Panc1 (cell line): ENCODE data around the gene CARHSP1. TPM values are rescaled to one million over a fixed set of nuclear protein-coding genes. Genes with fewer than 3 reads are reported as not detected.

Experiments used
- ATAC-seq: fragments of 200-7000 bp; cut with Tn5 transposase; 2 replicates; pipeline ENCODE4 v1.9.1; 2020; ENCODE audit warnings: mild to moderate bottlenecking, moderate library complexity
- BruUV-seq: library from RNA; stranded (reverse); fragments of 400-500 nt; replicated peaks from 2 replicates; lab custom pipeline; 2021; lab: Mats Ljungman, UMichigan
- CTCF ChIA-PET: fragments of 300-600 bp; sonication (Branson Sonifier 250); formaldehyde crosslinking; loops from one replicate; lab custom pipeline; 2022; ENCODE audit warnings: antibody characterized with exemption; lab: Charles Lee
- POLR2A ChIA-PET: fragments of 300-600 bp; sonication (Branson Sonifier 250); formaldehyde crosslinking; loops from one replicate; lab custom pipeline; 2022; ENCODE audit warnings: antibody characterized with exemption; lab: Charles Lee
- DNase-seq: peaks from one replicate; pipeline ENCODE4 v3.0.0-alpha.2; 2010; ENCODE audit warnings: low read depth, low spot score
- H3K27ac ChIP-seq: 2 replicates; pipeline ENCODE4 v1.5.1; 2011; ENCODE audit warnings: mild to moderate bottlenecking, low read length, inconsistent platforms
- H3K27me3 ChIP-seq: fragments of 200-500 bp; sonication (Bioruptor generic); 2 replicates; pipeline ENCODE4 v1.6.0; 2014; ENCODE audit warnings: low read length, inconsistent platforms; ENCODE audit not compliant: control insufficient read depth, insufficient read depth
- H3K36me3 ChIP-seq: fragments of 200-500 bp; sonication (Bioruptor generic); 2 replicates; pipeline ENCODE4 v1.5.1; 2014; ENCODE audit warnings: inconsistent platforms, mild to moderate bottlenecking, low read length, moderate library complexity; ENCODE audit not compliant: control insufficient read depth, insufficient read depth
- H3K4me1 ChIP-seq: 2 replicates; pipeline ENCODE4 v1.5.1; 2011; ENCODE audit warnings: inconsistent platforms, mild to moderate bottlenecking, low read length, moderate library complexity; ENCODE audit not compliant: control insufficient read depth, insufficient read depth
- H3K4me3 ChIP-seq, 2 experiments: 2 replicates each; pipeline ENCODE4 v1.5.1; 2011 to 2012; ENCODE audit warnings: low read depth in 2 of 2, low read length in 2 of 2, mild to moderate bottlenecking in 2 of 2, inconsistent platforms in 1 of 2, moderate library complexity in 1 of 2
- H3K9me3 ChIP-seq: fragments of 200-500 bp; sonication (Bioruptor generic); 2 replicates; pipeline ENCODE4 v1.5.1; 2014; ENCODE audit warnings: low read depth, mild to moderate bottlenecking, inconsistent platforms, low read length, moderate library complexity; ENCODE audit not compliant: control insufficient read depth, insufficient read depth
- POLR2AphosphoS5 ChIP-seq: IDR thresholded peaks from 2 replicates; pipeline ENCODE4 v1.6.1; 2012; ENCODE audit warnings: mild to moderate bottlenecking, low read depth, low read length, moderate library complexity
- SIN3A ChIP-seq: IDR thresholded peaks from 2 replicates; pipeline ENCODE4 v1.6.1; 2012; ENCODE audit warnings: low read depth, mild to moderate bottlenecking, low read length, moderate library complexity, borderline replicate concordance; ENCODE audit not compliant: insufficient read depth
- TCF7L2 ChIP-seq: IDR thresholded peaks from 2 replicates; pipeline ENCODE4 v1.6.1; 2011; ENCODE audit warnings: mild to moderate bottlenecking, low read depth, low read length, inconsistent platforms
- in situ Hi-C: cut with HindIII; loops from 2 replicates; pipeline ENCODE4 v1.10.0; 2016; ENCODE audit warnings: low sequenced_read_pairs, low pct_unique_long_range_greater_than_20kb
- intact Hi-C: fragments of 100-400 bp; cut with micrococcal nuclease; formaldehyde crosslinking; loops from one replicate; pipeline ENCODE4 v1.10.0; 2022; ENCODE audit not compliant: unreplicated experiment
- total RNA-seq: library from RNA; stranded (reverse); gene quantifications from one replicate; pipeline ENCODE4 v1.2.1, GENCODE V29; 2021; ENCODE audit not compliant: unreplicated experiment
- TF ChIP-seq, protein P1 (sequence below), 2 experiments: IDR thresholded peaks; 2 replicates each; pipeline ENCODE4 v1.6.1; 2011 to 2012; ENCODE audit warnings: low read depth in 2 of 2, control low read depth in 1 of 2, low read length in 1 of 2, mild to moderate bottlenecking in 1 of 2, moderate library complexity in 1 of 2; ENCODE audit not compliant: insufficient read depth in 1 of 2
- TF ChIP-seq, protein P2 (sequence below): fragments of 450-650 bp; IDR thresholded peaks from 2 replicates; pipeline ENCODE4 v1.5.1; 2017; ENCODE audit warnings: mild to moderate bottlenecking

Gene CARHSP1
- total RNA-seq, 1 experiment from 2014 or later, result 158 TPM

DNA sequence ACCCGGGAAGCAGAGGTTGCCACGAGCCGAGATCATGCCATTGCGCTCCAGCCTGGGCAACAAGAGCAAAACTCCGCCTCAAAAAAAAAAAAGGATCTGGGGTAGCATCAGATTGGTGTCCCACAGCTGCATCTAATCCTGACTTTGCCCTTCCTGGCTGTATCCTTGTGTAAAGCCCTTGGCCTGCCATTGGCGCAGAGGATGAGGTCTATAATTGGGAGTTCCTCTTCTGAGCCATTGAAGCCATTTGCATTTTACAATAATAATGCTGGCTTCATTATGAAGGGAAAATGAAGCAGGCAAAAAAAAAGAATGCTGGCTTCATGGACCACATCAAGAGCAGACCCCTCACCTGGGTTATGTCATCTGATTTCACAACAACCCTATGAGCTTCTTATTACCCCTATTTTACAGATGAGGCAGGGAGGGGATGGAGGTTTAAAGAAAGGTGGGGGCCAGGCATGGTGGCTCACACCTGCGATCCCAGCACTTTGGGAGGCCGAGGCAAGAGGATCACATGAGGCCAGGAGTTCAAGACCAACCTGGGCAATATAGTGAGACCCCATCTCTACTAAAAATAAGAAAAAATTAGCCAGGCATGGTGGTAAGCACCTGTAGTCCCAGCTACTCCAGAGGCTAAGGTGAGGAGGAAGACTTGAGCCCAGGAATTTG lies 12.2 kb upstream of the CARHSP1 start:
- in situ Hi-C loops (no loop called here), intact Hi-C loops (loop anchor here (1.0 to 5.0 kb wide), 2 partner anchors 220 to 314 kb away; no protein-coding TSS in a partner anchor)
- DNase-seq (no peak), ATAC-seq (no peak)
- Histone ChIP-seq H3K9me3 (no peaks in the 10 kb centered on the region), H3K36me3 (no peaks in the 10 kb centered on the region), H3K27me3 (no peaks in the 10 kb centered on the region), H3K4me3 (no peak overlapping the region), H3K27ac (no peak overlapping the region), H3K4me1 (peaks cover 3% of the 10 kb centered on the region; the same call in 1 of the 2 replicates)
- TF ChIP-seq, protein P1, sequence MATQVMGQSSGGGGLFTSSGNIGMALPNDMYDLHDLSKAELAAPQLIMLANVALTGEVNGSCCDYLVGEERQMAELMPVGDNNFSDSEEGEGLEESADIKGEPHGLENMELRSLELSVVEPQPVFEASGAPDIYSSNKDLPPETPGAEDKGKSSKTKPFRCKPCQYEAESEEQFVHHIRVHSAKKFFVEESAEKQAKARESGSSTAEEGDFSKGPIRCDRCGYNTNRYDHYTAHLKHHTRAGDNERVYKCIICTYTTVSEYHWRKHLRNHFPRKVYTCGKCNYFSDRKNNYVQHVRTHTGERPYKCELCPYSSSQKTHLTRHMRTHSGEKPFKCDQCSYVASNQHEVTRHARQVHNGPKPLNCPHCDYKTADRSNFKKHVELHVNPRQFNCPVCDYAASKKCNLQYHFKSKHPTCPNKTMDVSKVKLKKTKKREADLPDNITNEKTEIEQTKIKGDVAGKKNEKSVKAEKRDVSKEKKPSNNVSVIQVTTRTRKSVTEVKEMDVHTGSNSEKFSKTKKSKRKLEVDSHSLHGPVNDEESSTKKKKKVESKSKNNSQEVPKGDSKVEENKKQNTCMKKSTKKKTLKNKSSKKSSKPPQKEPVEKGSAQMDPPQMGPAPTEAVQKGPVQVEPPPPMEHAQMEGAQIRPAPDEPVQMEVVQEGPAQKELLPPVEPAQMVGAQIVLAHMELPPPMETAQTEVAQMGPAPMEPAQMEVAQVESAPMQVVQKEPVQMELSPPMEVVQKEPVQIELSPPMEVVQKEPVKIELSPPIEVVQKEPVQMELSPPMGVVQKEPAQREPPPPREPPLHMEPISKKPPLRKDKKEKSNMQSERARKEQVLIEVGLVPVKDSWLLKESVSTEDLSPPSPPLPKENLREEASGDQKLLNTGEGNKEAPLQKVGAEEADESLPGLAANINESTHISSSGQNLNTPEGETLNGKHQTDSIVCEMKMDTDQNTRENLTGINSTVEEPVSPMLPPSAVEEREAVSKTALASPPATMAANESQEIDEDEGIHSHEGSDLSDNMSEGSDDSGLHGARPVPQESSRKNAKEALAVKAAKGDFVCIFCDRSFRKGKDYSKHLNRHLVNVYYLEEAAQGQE (IDR thresholded peaks at IDR 0.05; ENCODE audit: insufficient read depth in 1 of 2, low read depth in 2 of 2, low read length in 1 of 2), result no peak
- TF ChIP-seq SIN3A (no peak), TCF7L2 (no peak), POLR2AphosphoS5 (no peak)
- TF ChIP-seq, protein P2, sequence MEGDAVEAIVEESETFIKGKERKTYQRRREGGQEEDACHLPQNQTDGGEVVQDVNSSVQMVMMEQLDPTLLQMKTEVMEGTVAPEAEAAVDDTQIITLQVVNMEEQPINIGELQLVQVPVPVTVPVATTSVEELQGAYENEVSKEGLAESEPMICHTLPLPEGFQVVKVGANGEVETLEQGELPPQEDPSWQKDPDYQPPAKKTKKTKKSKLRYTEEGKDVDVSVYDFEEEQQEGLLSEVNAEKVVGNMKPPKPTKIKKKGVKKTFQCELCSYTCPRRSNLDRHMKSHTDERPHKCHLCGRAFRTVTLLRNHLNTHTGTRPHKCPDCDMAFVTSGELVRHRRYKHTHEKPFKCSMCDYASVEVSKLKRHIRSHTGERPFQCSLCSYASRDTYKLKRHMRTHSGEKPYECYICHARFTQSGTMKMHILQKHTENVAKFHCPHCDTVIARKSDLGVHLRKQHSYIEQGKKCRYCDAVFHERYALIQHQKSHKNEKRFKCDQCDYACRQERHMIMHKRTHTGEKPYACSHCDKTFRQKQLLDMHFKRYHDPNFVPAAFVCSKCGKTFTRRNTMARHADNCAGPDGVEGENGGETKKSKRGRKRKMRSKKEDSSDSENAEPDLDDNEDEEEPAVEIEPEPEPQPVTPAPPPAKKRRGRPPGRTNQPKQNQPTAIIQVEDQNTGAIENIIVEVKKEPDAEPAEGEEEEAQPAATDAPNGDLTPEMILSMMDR, result no peak
- ChIA-PET CTCF (interaction anchor here (1.0 kb wide), 2 partner anchors 12 to 128 kb away, joined by 5 read pairs; partner anchors contain the start of gene CARHSP1), POLR2A (interaction anchor here (0.6 kb wide), 1 partner anchor 12 kb away, joined by 3 read pairs; no protein-coding TSS in a partner anchor)
- no TSS peak for BruUV-seq

DNA sequence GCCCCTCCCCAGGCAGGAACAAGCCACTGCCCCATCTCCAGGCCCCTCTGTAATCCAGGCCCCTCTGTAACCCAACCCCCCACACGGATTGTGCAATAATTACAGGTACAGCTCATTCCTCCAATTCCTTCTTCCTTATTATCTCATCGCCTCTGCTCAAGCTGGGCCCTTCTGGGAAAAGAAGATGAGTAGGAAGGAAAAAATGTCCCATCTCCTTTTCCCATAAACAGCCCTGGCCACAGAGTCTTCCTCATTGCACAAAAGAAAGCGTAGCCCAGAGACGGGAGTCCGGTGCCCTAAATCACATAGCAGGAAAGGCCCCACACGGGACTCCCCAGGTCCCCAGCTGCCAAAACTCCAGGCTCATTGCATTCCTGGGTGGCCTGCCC lies 9.7 kb upstream of the CARHSP1 start:
- H3K4me1 ChIP-seq, result no peaks in the 10 kb centered on the region
- no peak for DNase-seq
- H3K27ac ChIP-seq, result no peak overlapping the region
- TF ChIP-seq POLR2AphosphoS5 (no peak), TCF7L2 (no peak), SIN3A (no peak)
- TF ChIP-seq, protein P1 (IDR thresholded peaks at IDR 0.05; ENCODE audit: insufficient read depth in 1 of 2, low read depth in 2 of 2, low read length in 1 of 2), result no peak
- TF ChIP-seq, protein P2, result no peak
- H3K36me3 ChIP-seq, result no peaks in the 10 kb centered on the region
- in situ Hi-C loops, result no loop called here
- no peak for ATAC-seq
- intact Hi-C loops, result no loop called here
- CTCF ChIA-PET, result interaction anchor here (0.6 to 1.0 kb wide), 3 partner anchors 60 to 192 kb away, joined by 3 read pairs; no protein-coding TSS in a partner anchor
- H3K27me3 ChIP-seq, result no peaks in the 10 kb centered on the region
- no TSS peak for BruUV-seq
- no peak overlapping the region for H3K4me3 ChIP-seq
- H3K9me3 ChIP-seq, result no peaks in the 10 kb centered on the region
- POLR2A ChIA-PET, result interaction anchor here (0.6 to 0.9 kb wide), 2 partner anchors 10 to 102 kb away, joined by 3 to 4 read pairs; partner anchors contain the start of gene CARHSP1
